HepG2 (cell line): Measurements from ENCODE around the gene NCBP2L. TPM values are rescaled to one million over a fixed set of nuclear protein-coding genes. Genes with fewer than 3 reads are reported as not detected.

ENCODE experiments used
- ATAC-seq: fragments of 200-7000 bp; cut with Tn5 transposase; 3 replicates; pipeline ENCODE4 v1.9.1; 2020; ENCODE audit warnings: mild to moderate bottlenecking, moderate library complexity
- BruUV-seq: library from RNA; stranded (reverse); fragments of 400-500 nt; replicated peaks from 2 replicates; lab custom pipeline; 2021; lab: Mats Ljungman, UMichigan
- CTCF ChIA-PET: fragments of 300-600 bp; formaldehyde crosslinking; extraction: SDS; loops from one replicate; lab custom pipeline; 2021; ENCODE audit warnings: low total read pairs, inconsistent platforms, low intra/inter-chr PET ratio; lab: Yijun Ruan, JAX
- POLR2A ChIA-PET: fragments of 350-600 bp; sonication (Branson Sonifier 250); formaldehyde crosslinking; loops from one replicate; lab custom pipeline; 2020; ENCODE audit warnings: antibody characterized with exemption, inconsistent platforms; lab: Yijun Ruan, JAX
- DNase-seq: peaks from one replicate; pipeline ENCODE4 v3.0.0-alpha.2; 2015; ENCODE audit warnings: low spot score
- FAIRE-seq: peaks from 3 replicates; lab custom pipeline; 2011; peaks lifted over from hg19 to GRCh38; lab: Jason Lieb, UNC
- H2AFZ ChIP-seq: one replicate; pipeline ENCODE4 v1.6.1; 2011; ENCODE audit warnings: low read length, inconsistent platforms
- H3K27ac ChIP-seq: fragments of 300-600 bp; 3 replicates; pipeline ENCODE4 v1.8.0; 2011; ENCODE audit warnings: mixed run types, mild to moderate bottlenecking, mixed read lengths, low read length, inconsistent platforms; ENCODE audit not compliant: insufficient read depth; ENCODE audit errors: extremely low read length
- H3K27me3 ChIP-seq, 2 experiments: fragments of 200-600 bp in 1 of 2; 2 replicates in 1 of 2; 3 replicates in 1 of 2; pipeline versions ENCODE4 v1.6.0 to v1.8.0; 2011; ENCODE audit warnings: low read length in 2 of 2, mild to moderate bottlenecking in 2 of 2, moderate library complexity in 2 of 2, inconsistent platforms in 1 of 2; ENCODE audit not compliant: insufficient read depth in 2 of 2, control insufficient read depth in 1 of 2
- H3K36me3 ChIP-seq, 2 experiments: fragments of 200-600 bp in 1 of 2; replicated peaks in 1 of 2; 2 replicates in 1 of 2; 3 replicates in 1 of 2; pipeline versions ENCODE4 v1.5.1 to v1.8.0; 2011; ENCODE audit warnings: low read length in 2 of 2, inconsistent platforms in 1 of 2; ENCODE audit not compliant: insufficient read depth in 2 of 2, control insufficient read depth in 1 of 2
- H3K4me1 ChIP-seq: 2 replicates; pipeline ENCODE4 v1.5.1; 2012; ENCODE audit warnings: low read length, inconsistent platforms; ENCODE audit not compliant: insufficient read depth
- H3K4me2 ChIP-seq: 2 replicates; pipeline ENCODE4 v1.6.0; 2011; ENCODE audit warnings: low read depth, low read length, inconsistent platforms
- H3K4me3 ChIP-seq, 3 experiments: fragments of 200-600 bp in 1 of 3; sonication (generic), shearing (Covaris generic) in 1 of 3; replicated peaks in 1 of 3; 2 replicates each; pipeline ENCODE4 v1.5.1; 2011 to 2016; ENCODE audit warnings: low read length in 3 of 3, inconsistent platforms in 2 of 3, low read depth in 2 of 3, mild to moderate bottlenecking in 2 of 3, control low read depth in 1 of 3, mixed read lengths in 1 of 3; ENCODE audit not compliant: insufficient read depth in 1 of 3
- H3K79me2 ChIP-seq: one replicate; pipeline ENCODE4 v1.6.1; 2011; ENCODE audit warnings: low read length, inconsistent platforms; ENCODE audit not compliant: insufficient read depth
- H3K9ac ChIP-seq: 2 replicates; pipeline ENCODE4 v1.6.0; 2011; ENCODE audit warnings: mild to moderate bottlenecking, low read depth, low read length, inconsistent platforms; ENCODE audit not compliant: insufficient read depth
- H3K9me3 ChIP-seq: 2 replicates; pipeline ENCODE4 v1.5.1; 2012; ENCODE audit warnings: mild to moderate bottlenecking, low read length
- H4K20me1 ChIP-seq: 2 replicates; pipeline ENCODE4 v1.6.0; 2011; ENCODE audit warnings: inconsistent platforms, mild to moderate bottlenecking, low read length, moderate library complexity; ENCODE audit not compliant: insufficient read depth
- AKNA ChIP-seq: sonication (generic); formaldehyde crosslinking; IDR thresholded peaks from 2 replicates; pipeline ENCODE4 v1.4.0; 2020; ENCODE audit warnings: missing genetic modification reagents, borderline replicate concordance
- CBX2 ChIP-seq, 2 experiments: fragments of 200-600 bp in 1 of 2; sonication (generic); formaldehyde crosslinking in 1 of 2; IDR thresholded peaks; 2 replicates each; pipeline versions ENCODE4 v1.7.0 to v1.8.1; 2018 to 2022; ENCODE audit warnings: low read depth in 2 of 2, low read length in 1 of 2, mild to moderate bottlenecking in 1 of 2, missing genetic modification reagents in 1 of 2
- DBP ChIP-seq: sonication (generic); formaldehyde crosslinking; IDR thresholded peaks from 2 replicates; pipeline ENCODE4 v1.4.0; 2020; ENCODE audit warnings: missing genetic modification reagents; ENCODE audit errors: not compliant biosample characterization
- EED ChIP-seq: sonication (generic); formaldehyde crosslinking; IDR thresholded peaks from 2 replicates; pipeline ENCODE4 v1.5.0; 2020; ENCODE audit warnings: mild to moderate bottlenecking, missing genetic modification reagents
- HDAC1 ChIP-seq: sonication (generic); formaldehyde crosslinking; IDR thresholded peaks from 2 replicates; pipeline ENCODE4 v1.5.1; 2020; ENCODE audit warnings: mild to moderate bottlenecking, missing genetic modification reagents
- HNF4A ChIP-seq: sonication (generic); formaldehyde crosslinking; IDR thresholded peaks from 2 replicates; pipeline ENCODE4 v1.4.0; 2020; ENCODE audit warnings: missing genetic modification reagents
- MBD4 ChIP-seq: IDR thresholded peaks from 2 replicates; pipeline ENCODE4 v1.6.1; 2012; ENCODE audit warnings: low read length, inconsistent platforms, borderline replicate concordance
- NR2F2 ChIP-seq: IDR thresholded peaks from 2 replicates; pipeline ENCODE4 v1.6.1; 2012; ENCODE audit warnings: low read depth, inconsistent platforms, borderline replicate concordance
- PRDM4 ChIP-seq: sonication (generic); formaldehyde crosslinking; IDR thresholded peaks from 2 replicates; pipeline ENCODE4 v1.9.0; 2021; ENCODE audit warnings: missing genetic modification reagents, borderline replicate concordance
- RAD51 ChIP-seq: fragments of 450-650 bp; IDR thresholded peaks from 2 replicates; pipeline ENCODE4 v1.6.1; 2016; ENCODE audit warnings: borderline replicate concordance
- SIN3A ChIP-seq: IDR thresholded peaks from 2 replicates; pipeline ENCODE4 v1.6.1; 2011; ENCODE audit warnings: low read depth, mild to moderate bottlenecking, control low read depth, low read length, borderline replicate concordance
- SNAI1 ChIP-seq: sonication (generic); formaldehyde crosslinking; IDR thresholded peaks from 2 replicates; pipeline ENCODE4 v1.5.0; 2020; ENCODE audit warnings: mild to moderate bottlenecking, missing genetic modification reagents, borderline replicate concordance
- SRSF1 ChIP-seq: fragments of 200-400 bp; formaldehyde crosslinking; optimal IDR thresholded peaks from 2 replicates; pipeline ENCODE3; 2017; ENCODE audit warnings: mild to moderate bottlenecking, low read depth, low read length, moderate library complexity
- ZNF24 ChIP-seq: fragments of 450-650 bp; IDR thresholded peaks from 2 replicates; pipeline ENCODE4 v1.6.1; 2017; ENCODE audit warnings: antibody characterized with exemption, mild to moderate bottlenecking
- ZNF784 ChIP-seq: sonication (generic); formaldehyde crosslinking; IDR thresholded peaks from 2 replicates; pipeline ENCODE4 v1.5.1; 2020; ENCODE audit warnings: missing genetic modification reagents, mild to moderate bottlenecking, borderline replicate concordance
- WGBS: methylation state at CpG from one replicate; pipeline ENCODE4 v1.1.6; 2017; ENCODE audit warnings: low lambda C conversion rate; 5-methylcytosine and 5-hydroxymethylcytosine counted together
- in situ Hi-C: cut with HindIII; loops from 2 replicates; pipeline ENCODE4 v1.10.0; 2017; ENCODE audit warnings: low pct_unique_long_range_greater_than_20kb; ENCODE audit not compliant: extremely low pct_ligation_motif_present
- intact Hi-C: fragments of 100-400 bp; cut with micrococcal nuclease; formaldehyde crosslinking; loops from one replicate; pipeline ENCODE4 v1.10.0; 2022; ENCODE audit not compliant: unreplicated experiment
- polyA plus RNA-seq, 8 experiments: library from polyadenylated mRNA; depleted of rRNA in 3 of 8; stranded (reverse) in 7 of 8; unstranded in 1 of 8; fragments of >200 nt; fragmentation: Illumina TruSeq in 4 of 8; extraction: Trizol in 4 of 8; gene quantifications; 2 replicates each; pipeline versions ENCODE4 v1.2.1 to v1.2.3, GENCODE V29; 2011 to 2016; ENCODE audit warnings: low read depth in 4 of 8, missing spikeins in 1 of 8, mixed read lengths in 1 of 8; ENCODE audit not compliant: insufficient read depth in 1 of 8
- total RNA-seq, 5 experiments: library from RNA; depleted of rRNA; stranded (reverse); fragments of >200 nt; fragmentation: Illumina TruSeq; extraction: Trizol; gene quantifications; 2 replicates each; pipeline ENCODE4 v1.2.3, GENCODE V29; 2016; ENCODE audit warnings: low read depth in 1 of 5

NCBP2L gene
- total and polyA plus RNA-seq, 2 of the 13 experiments (the other 11 are each of a cell fraction or from before 2014, with no cell fraction given): not detected

GRCh38 chrX:107823042-107823441 lies 45.5 kb downstream of the NCBP2L start:
- CTCF ChIA-PET: no interaction called here
- no TSS peak for BruUV-seq
- intact Hi-C loops (no loop called here), in situ Hi-C loops (no loop called here)
- FAIRE-seq (no peak), DNase-seq (no peak), ATAC-seq (no peak)
- H2AFZ ChIP-seq: no peak overlapping the region
- H4K20me1 ChIP-seq: no peaks in the 10 kb centered on the region
- peaks cover 17% of the 10 kb centered on the region for H3K9me3 ChIP-seq
- H3K9ac ChIP-seq: no peak overlapping the region
- H3K27me3 ChIP-seq: peaks cover 1 to 13% of the 10 kb centered on the region in 2 experiments; a peak in 3 of 5 replicates
- no peak for TF ChIP-seq HNF4A
- TF ChIP-seq DBP (CRISPR knock-in tag): no peak
- TF ChIP-seq SNAI1 (CRISPR knock-in tag): no peak
- no peak for TF ChIP-seq AKNA
- TF ChIP-seq ZNF24: no peak
- TF ChIP-seq PRDM4: no peak
- TF ChIP-seq ZNF784 (CRISPR knock-in tag): no peak
- TF ChIP-seq MBD4: no peak
- TF ChIP-seq SIN3A: no peak
- no peak for TF ChIP-seq CBX2 (IDR thresholded peaks at IDR 0.05; ENCODE audit: low read depth, low read length)
- TF ChIP-seq CBX2 (CRISPR knock-in tag; IDR thresholded peaks at IDR 0.05; ENCODE audit: low read depth): no peak
- TF ChIP-seq SRSF1: no peak
- TF ChIP-seq EED (CRISPR knock-in tag): no peak
- no peak for TF ChIP-seq HDAC1 (CRISPR knock-in tag)
- no peak for TF ChIP-seq RAD51
- no peak for TF ChIP-seq NR2F2
- no peak overlapping the region for H3K4me3 ChIP-seq
- 8% methylated on average over 2 of the region's 2 CpGs for WGBS
- H3K4me1 ChIP-seq: no peaks in the 10 kb centered on the region
- H3K4me2 ChIP-seq: no peak overlapping the region
- no peak overlapping the region for H3K27ac ChIP-seq
- POLR2A ChIA-PET: no interaction called here
- no peaks in the 10 kb centered on the region for H3K79me2 ChIP-seq
- H3K36me3 ChIP-seq: no peaks in the 10 kb centered on the region
